H1 (cell line): ENCODE measurements around the gene TYMS. TPM values are rescaled to one million over a fixed set of nuclear protein-coding genes. Genes with fewer than 3 reads are reported as not detected.

ENCODE experiments used
- BCL11A ChIP-seq, 2 experiments: IDR thresholded peaks; one replicate each; pipeline ENCODE4 v1.6.1; 2011; ENCODE audit warnings: low read depth in 2 of 2, low read length in 2 of 2, mild to moderate bottlenecking in 2 of 2
- EGR1 ChIP-seq: IDR thresholded peaks from 2 replicates; pipeline ENCODE4 v1.6.1; 2011; ENCODE audit warnings: low read depth, low read length, borderline replicate concordance
- MAFK ChIP-seq: IDR thresholded peaks from 2 replicates; pipeline ENCODE4 v1.6.1; 2012; ENCODE audit warnings: low read depth, mild to moderate bottlenecking, improper control_type of control experiment, low read length
- POU5F1 ChIP-seq: IDR thresholded peaks from 2 replicates; pipeline ENCODE4 v1.6.1; 2011; ENCODE audit warnings: low read depth, mild to moderate bottlenecking, low read length, moderate library complexity
- TCF12 ChIP-seq: IDR thresholded peaks from 2 replicates; pipeline ENCODE4 v1.6.1; 2011; ENCODE audit warnings: low read depth, mild to moderate bottlenecking, low read length
- YY1 ChIP-seq: IDR thresholded peaks from 2 replicates; pipeline ENCODE4 v1.6.1; 2011; ENCODE audit warnings: low read depth, mild to moderate bottlenecking, low read length
- polyA plus RNA-seq, 7 experiments: library from polyadenylated mRNA; depleted of rRNA in 3 of 7; stranded (reverse) in 5 of 7; unstranded in 2 of 7; fragments of >200 nt in 5 of 7; fragments of 200-250 nt in 2 of 7; gene quantifications; 1 replicate in 5 of 7; 2 replicates in 1 of 7; 4 replicates in 1 of 7; pipeline versions ENCODE4 v1.2.1 to v1.2.3, GENCODE V29; 2011 to 2013; ENCODE audit warnings: missing spikeins in 2 of 7, mixed read lengths in 2 of 7
- total RNA-seq: library from RNA; stranded (reverse); fragmentation: NEBNext Ultra II Directional; extraction: Animal tissue kit (Norgen Biotek cat#: 25700); gene quantifications from 2 replicates; pipeline ENCODE4 v1.2.1, GENCODE V29; 2021

Gene TYMS
- total and polyA plus RNA-seq, 2 of the 8 experiments (the other 6 are each of a cell fraction or from before 2014, with no cell fraction given): 91.9 to 110 TPM

- TF ChIP-seq POU5F1: no peak
- TF ChIP-seq MAFK: no peak
- no peak for TF ChIP-seq YY1
- TF ChIP-seq TCF12: no peak
- TF ChIP-seq BCL11A (IDR thresholded peaks at IDR 0.05; ENCODE audit: low read depth in 2 of 2, low read length in 2 of 2): no peak
- TF ChIP-seq EGR1: no peak
- TF ChIP-seq, all 59 proteins: peak for 0
These were observed 36.0 kb upstream of the TYMS start (continued) for GRCh38 chr18:621291-622043.
